GM12865 (cell line): ENCODE results near the gene PHLDA3.

ENCODE experiments used
- DNase-seq: peaks from one replicate; pipeline ENCODE4 v3.0.0; 2010; ENCODE audit warnings: low read depth
- H3K4me3 ChIP-seq: 2 replicates; pipeline ENCODE4 v1.5.1; 2011; ENCODE audit warnings: mild to moderate bottlenecking, low read depth, low read length, control low read depth
- CTCF ChIP-seq: IDR thresholded peaks from 2 replicates; pipeline ENCODE4 v1.5.1; 2011; ENCODE audit warnings: low read length, control low read depth, low read depth, inconsistent platforms; ENCODE audit not compliant: insufficient read depth; ENCODE audit errors: missing control alignments

The PHLDA3 gene

DNA sequence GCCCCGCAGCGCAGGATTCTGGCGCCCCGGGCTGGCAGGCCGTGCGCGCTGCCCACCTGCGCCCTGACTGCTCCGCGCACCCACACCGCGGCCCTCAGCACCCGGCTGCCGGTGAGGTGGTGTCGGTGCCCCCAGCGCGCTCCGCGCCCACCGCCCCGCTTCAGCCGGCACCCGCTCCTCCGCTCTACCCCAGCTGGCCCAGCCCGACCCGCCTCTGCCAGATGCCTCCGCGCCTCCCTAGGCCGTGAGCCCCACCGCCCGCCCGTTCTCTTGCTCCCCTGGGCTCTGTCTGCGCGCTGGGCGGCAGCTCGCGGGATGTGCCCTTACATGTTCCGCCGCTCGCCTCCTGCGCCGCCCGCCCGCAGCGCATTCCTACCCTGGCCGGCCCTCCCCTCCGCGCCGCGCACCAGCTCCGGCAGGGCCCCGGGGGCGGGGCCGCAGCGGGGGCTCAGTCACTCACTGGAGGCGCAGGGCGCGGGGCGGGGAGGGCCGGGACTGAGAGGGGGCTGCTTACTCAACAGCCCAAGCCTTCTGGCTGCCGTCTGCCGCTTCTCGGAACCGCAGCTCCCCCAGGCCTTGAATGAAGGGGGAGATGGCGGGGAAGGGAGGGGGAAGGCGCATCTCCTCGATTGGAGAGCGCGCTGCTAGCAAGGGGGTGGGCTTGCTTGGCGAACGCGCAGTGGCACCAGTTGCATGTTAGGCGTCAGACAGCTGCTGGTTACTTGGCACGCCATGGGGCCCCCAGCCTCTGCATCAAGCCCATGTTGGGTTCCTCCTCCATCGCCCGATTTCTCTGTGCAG, at the start of gene PHLDA3:
Gene PHLDA3, minus strand, starts transcription at position 345 of the 801 bp plus-strand sequence. CDS start 402 bp downstream, outside the sequence.
- peak within 1 kb of the TSS; percentile 70 for H3K4me3 ChIP-seq
- no peak for TF ChIP-seq CTCF
- peak; percentile 83 for DNase-seq

- DNase-seq, result no peak
- no peak overlapping the region for H3K4me3 ChIP-seq
- no peak for TF ChIP-seq CTCF
Observed at GRCh38 chr1:201518071-201518470, 49.1 kb upstream of the PHLDA3 start.

DNA sequence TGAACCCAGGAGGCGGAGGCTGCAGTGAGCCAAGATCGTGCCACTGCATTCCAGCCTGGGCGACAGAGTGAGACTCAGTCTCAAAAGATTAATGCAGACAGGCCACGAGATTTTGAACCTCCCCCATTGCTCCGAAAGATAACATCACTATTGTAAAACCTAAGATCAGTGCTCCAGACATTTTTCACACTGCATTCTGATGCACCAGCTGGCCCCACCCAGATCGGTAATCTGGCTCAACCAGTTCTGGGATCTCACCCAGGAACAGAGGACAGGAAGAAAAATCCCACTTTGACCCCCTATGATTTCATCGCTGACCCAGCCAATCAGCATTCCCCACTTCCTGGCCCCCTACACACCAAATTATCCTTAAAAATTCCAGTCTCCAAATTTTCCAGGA, 48.6 kb upstream of the PHLDA3 start:
- TF ChIP-seq CTCF, result no peak
- no peak overlapping the region for H3K4me3 ChIP-seq
- no peak for DNase-seq

- no peak overlapping the region for H3K4me3 ChIP-seq
- TF ChIP-seq CTCF, result no peak
- DNase-seq, result no peak
Observed at GRCh38 chr1:201516511-201517127, 47.6 kb upstream of the PHLDA3 start.

DNA sequence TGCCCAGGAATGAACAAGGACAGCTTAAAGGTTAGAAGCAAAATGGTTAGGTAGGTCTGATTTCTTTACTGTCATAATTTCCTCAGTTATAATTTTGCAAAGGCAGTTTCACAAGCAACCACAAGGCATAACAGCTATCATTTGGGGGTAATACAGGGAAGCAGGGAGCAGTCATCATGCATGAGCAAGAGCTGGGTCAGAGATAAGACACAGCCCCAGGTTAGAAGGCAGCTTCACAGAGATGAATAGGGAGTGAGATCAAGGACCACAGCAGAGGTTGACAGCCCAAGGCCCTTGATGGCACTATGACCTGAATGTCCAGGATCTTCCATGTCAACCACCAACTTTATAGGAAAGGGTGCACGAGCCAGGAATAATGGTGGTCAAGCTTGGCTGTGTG, 46.9 kb upstream of the PHLDA3 start:
- DNase-seq, result no peak
- TF ChIP-seq CTCF, result no peak
- no peak overlapping the region for H3K4me3 ChIP-seq

GRCh38 chr1:201515062-201515750, 46.2 kb upstream of the PHLDA3 start:
- TF ChIP-seq CTCF, result no peak
- no peak overlapping the region for H3K4me3 ChIP-seq
- DNase-seq, result no peak
